ENCODE data around the gene ANKRD50. TPM values are rescaled to one million over a fixed set of nuclear protein-coding genes. Genes with fewer than 3 reads are reported as not detected.

ANKRD50 gene
- total RNA-seq, 6 experiments from 2014 or later = 17.1 to 23.2 (median 18.2) TPM

DNA sequence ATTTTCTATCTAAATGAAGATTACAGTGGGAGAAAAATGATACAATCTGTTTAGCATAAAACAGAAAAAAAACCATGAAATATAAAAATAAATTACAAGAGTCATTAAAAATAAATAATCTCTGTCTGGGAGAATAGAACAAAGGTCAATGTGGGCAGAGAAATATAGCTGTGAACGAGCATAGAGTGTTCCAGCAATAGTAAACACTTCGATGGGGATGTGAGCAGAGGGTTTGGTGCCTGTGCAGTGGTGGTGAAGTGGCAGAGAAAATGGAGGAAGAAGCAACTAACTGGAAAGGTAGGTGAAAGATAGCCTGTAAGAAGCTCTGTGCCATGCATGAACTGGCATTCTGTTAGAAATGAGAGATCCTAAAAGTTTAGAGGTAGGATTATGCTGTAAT, 64.9 kb downstream of the ANKRD50 start:
- H3K4me3 Mint-ChIP-seq = no peak overlapping the region
- TF ChIP-seq, protein P1, sequence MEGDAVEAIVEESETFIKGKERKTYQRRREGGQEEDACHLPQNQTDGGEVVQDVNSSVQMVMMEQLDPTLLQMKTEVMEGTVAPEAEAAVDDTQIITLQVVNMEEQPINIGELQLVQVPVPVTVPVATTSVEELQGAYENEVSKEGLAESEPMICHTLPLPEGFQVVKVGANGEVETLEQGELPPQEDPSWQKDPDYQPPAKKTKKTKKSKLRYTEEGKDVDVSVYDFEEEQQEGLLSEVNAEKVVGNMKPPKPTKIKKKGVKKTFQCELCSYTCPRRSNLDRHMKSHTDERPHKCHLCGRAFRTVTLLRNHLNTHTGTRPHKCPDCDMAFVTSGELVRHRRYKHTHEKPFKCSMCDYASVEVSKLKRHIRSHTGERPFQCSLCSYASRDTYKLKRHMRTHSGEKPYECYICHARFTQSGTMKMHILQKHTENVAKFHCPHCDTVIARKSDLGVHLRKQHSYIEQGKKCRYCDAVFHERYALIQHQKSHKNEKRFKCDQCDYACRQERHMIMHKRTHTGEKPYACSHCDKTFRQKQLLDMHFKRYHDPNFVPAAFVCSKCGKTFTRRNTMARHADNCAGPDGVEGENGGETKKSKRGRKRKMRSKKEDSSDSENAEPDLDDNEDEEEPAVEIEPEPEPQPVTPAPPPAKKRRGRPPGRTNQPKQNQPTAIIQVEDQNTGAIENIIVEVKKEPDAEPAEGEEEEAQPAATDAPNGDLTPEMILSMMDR (IDR thresholded peaks at IDR 0.05) = no peak
- H3K4me1 Mint-ChIP-seq (ENCODE audit: low read depth) = peaks cover 39% of the 10 kb centered on the region
- H3K36me3 Mint-ChIP-seq (ENCODE audit: low read depth) = peaks cover 8% of the 10 kb centered on the region
- H3K27me3 Mint-ChIP-seq (ENCODE audit: insufficient read depth) = peaks cover 2% of the 10 kb centered on the region; the same call in 1 of the 2 replicates
- no peaks in the 10 kb centered on the region for H3K9me3 Mint-ChIP-seq
- DNase-seq = no peak
- H3K27ac Mint-ChIP-seq = no peak overlapping the region; the same call in 1 of the 2 replicates

DNA sequence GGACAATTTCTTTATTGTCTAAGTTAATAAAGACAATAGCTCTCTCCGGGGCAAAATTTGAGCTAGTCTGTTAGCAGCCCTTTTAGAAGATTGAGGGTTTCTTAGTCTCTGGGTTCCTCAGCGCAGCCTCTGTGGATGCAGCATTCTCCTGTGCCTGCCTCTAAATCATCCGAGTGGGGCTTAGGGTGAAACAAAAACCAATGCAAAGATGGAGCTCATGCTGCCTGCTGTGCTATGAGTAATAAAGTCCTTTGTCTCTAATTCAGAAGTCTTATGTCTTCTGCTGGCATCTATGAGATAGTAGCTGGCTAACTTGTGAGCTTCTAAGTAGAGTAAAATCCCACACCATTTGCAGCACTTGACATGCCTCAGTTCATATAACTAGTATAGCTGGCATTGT, 67.9 kb downstream of the ANKRD50 start:
- TF ChIP-seq, protein P1 (IDR thresholded peaks at IDR 0.05) = no peak
- no peak for DNase-seq
- no peaks in the 10 kb centered on the region for H3K9me3 Mint-ChIP-seq
- H3K27me3 Mint-ChIP-seq (ENCODE audit: insufficient read depth) = peaks cover 2% of the 10 kb centered on the region; the same call in 1 of the 2 replicates
- H3K36me3 Mint-ChIP-seq (ENCODE audit: low read depth) = no peaks in the 10 kb centered on the region
- H3K27ac Mint-ChIP-seq = no peak overlapping the region
- no peak overlapping the region for H3K4me3 Mint-ChIP-seq
- H3K4me1 Mint-ChIP-seq (ENCODE audit: low read depth) = peaks cover 60% of the 10 kb centered on the region

DNA sequence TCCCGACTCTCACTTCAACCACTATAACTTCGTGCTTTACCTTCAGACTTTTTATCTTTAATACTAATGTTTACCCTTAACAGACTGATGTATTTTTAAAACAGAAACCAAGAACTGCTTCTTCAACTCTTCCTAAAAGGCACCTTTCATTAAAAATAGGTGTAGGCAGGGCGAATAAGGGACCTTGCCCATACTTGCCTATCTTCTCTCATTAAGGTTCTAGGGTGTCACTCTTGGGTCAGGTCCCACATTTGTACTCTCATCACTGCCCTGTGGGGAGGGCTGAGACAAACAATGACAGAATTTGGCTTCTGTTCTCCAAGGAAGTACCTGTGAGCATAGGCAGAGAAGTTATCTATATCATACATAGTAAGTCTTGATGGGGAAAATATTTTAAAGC, 69.7 kb downstream of the ANKRD50 start:
- Mint-ChIP-seq H3K27me3 (ENCODE audit: insufficient read depth) (peaks cover under 1% of the 10 kb centered on the region; the same call in 1 of the 2 replicates), H3K4me1 (ENCODE audit: low read depth) (peaks cover 62% of the 10 kb centered on the region), H3K9me3 (no peaks in the 10 kb centered on the region), H3K4me3 (no peak overlapping the region), H3K27ac (0 out of 2 replicates have a peak overlapping the region, but pooled peaks have one; percentile 1), H3K36me3 (ENCODE audit: low read depth) (peaks cover 9% of the 10 kb centered on the region; the same call in 1 of the 2 replicates)
- TF ChIP-seq, protein P1 (IDR thresholded peaks at IDR 0.05) = no peak
- DNase-seq = no peak

DNA sequence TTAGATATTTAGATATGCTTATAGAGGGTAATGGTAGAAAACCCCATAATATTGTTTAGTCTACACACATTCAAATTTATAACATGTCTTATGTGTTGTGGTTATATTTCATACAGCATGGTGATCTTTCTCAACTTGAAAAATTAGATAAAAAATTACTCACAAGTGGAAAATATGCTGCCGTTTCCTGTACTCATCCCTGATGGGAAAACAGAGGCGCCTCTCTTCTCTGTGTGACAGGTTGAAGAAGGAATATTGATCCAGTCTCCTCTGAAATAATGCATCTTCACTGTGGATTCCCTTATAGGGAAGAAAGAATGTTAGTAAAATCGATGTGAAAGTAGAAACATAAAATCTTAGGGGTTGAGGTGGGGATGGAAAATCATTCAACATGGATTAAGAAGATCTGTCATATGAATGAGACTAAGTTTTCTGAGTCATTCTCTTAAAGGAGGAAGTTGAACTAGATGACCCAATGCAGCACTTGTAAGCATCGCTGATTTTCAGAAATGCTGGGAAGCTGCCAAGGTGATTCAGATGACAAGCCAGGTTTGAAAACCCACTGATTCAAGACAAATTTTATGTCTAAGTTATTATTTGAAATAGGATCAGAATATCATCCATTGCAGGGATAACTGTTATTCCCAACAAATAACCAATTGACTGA, 70.7 kb downstream of the ANKRD50 start:
- DNase-seq = peak; percentile 83
- Mint-ChIP-seq H3K36me3 (ENCODE audit: low read depth) (peaks cover 14% of the 10 kb centered on the region; the same call in 1 of the 2 replicates), H3K27ac (peak overlapping the region; percentile 61), H3K9me3 (no peaks in the 10 kb centered on the region), H3K4me1 (ENCODE audit: low read depth) (peaks cover 61% of the 10 kb centered on the region), H3K4me3 (peak overlapping the region; percentile 65), H3K27me3 (ENCODE audit: insufficient read depth) (no peaks in the 10 kb centered on the region; the same call in 1 of the 2 replicates)
- TF ChIP-seq, protein P1 (IDR thresholded peaks at IDR 0.05) = no peak

DNA sequence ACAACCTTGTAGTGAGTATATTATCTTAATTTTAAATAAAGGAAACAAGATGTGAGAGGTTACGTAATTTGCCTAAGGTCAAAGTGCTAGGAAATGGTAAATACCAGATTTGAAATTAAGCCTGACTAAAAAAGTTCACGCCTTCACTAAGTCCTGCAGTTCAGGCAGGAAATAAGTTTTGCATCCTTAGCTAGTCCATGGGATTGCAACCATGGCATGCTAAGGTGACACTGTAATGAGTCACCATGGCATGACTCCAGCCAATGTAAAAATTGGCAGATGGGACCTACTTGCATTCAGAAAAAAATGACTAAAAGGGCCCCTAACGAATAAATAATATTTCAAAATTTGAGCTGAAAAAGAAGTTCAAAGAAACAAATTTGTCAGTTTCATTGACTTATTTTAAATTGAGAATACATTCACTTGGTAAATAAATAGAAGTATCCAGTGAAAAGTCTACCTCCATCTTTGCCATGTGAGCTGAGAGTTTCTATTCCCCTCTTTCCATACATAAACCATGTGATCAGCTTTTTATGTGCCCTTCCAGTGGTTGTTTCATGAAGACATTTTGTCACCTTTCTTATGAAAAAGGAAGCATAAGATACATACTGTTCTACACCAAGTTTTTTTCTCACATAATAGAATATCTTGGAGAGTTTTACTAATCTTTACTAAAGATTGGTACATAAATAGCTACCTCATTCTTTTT, 72.4 kb downstream of the ANKRD50 start:
- H3K27ac Mint-ChIP-seq = no peak overlapping the region
- H3K4me1 Mint-ChIP-seq (ENCODE audit: low read depth) = peaks cover 59% of the 10 kb centered on the region
- H3K27me3 Mint-ChIP-seq (ENCODE audit: insufficient read depth) = no peaks in the 10 kb centered on the region; the same call in 1 of the 2 replicates
- no peak overlapping the region for H3K4me3 Mint-ChIP-seq
- H3K36me3 Mint-ChIP-seq (ENCODE audit: low read depth) = peaks cover 14% of the 10 kb centered on the region; the same call in 1 of the 2 replicates
- TF ChIP-seq, protein P1 (IDR thresholded peaks at IDR 0.05) = no peak
- DNase-seq = peak; percentile 80
- H3K9me3 Mint-ChIP-seq = no peaks in the 10 kb centered on the region
